ENCODE data around the gene BMP7. TPM values are rescaled to one million over a fixed set of nuclear protein-coding genes. Genes with fewer than 3 reads are reported as not detected.
A peak's percentile ranks its signal among the peaks of the same experiment; 100 is the strongest.
"Not testable (repeated sequence)": the region's sequence is repeated elsewhere in the genome, so short reads cannot be mapped to it uniquely, and the experiment has no call there.

Gene BMP7
- total RNA-seq, 4 donors from 2014 or later = 19.2 to 39.2 (median 28.2) TPM

DNA sequence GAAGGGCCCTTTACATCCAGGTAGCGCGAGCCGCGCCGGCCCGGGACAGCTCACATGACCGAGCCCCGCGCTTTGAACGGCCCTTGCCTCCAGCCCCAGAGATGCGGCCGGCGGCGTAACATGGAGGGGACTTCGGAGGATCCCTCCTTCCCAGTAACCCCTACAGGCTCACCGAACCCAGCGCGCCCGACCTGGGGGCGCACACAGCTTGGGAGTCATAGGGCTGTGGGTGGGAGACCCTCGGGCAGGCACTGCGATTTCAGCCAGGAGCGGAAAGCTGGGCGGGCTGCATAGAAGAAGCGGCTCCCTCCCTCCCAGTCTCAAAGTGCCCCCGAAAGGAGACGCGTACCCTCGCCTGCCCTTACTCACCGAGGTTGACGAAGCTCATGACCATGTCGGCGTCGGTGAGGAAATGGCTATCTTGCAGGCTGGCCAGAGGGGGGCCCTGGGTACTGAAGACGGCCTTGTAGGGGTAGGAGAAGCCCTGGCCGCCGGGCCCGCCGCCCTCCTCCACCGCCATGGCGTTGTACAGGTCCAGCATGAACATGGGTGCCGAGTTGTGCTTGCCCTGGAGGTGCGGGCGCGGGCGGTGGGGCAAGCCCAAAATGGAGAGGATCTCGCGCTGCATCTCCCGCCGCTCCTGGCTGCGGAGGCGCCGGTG lies 975 bp downstream of the BMP7 start:
- H3K27ac ChIP-seq = no peak overlapping the region
- DNase-seq (ENCODE audit: low spot score in 2 of 2) = peak in 1 of 2 donors; percentile 67
- under 1% methylated on average over 34 of the region's 53 CpGs for WGBS

DNA sequence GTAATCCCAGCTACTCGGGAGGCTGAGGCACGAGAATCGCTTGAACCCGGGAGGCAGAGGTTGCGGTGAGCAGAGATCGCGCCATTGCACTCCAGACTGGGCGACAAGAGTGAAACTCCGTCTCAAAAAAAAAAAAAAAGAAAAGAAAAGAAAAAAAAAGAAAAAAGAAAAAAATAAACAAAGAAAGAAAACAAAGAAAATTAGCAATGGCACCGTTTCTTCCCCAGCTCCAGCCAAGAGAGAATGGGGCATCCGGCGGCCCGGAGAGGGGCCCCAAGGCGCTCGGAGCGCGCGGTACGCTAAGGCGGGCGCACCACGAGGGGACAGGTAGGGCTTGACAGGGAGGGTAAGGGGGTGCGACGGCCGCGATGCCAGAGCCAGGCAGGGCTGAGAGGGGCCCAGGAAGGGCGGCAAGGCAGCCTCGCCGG lies 1.5 kb downstream of the BMP7 start:
- H3K27me3 ChIP-seq = peaks cover 66% of the 10 kb centered on the region
- peaks cover 63% of the 10 kb centered on the region for H3K4me1 ChIP-seq
- H3K9me3 ChIP-seq; DNase-seq (ENCODE audit: low spot score in 2 of 2); H3K36me3 ChIP-seq; H3K27ac ChIP-seq: not testable (repeated sequence)
- 8% methylated on average over 26 of the region's 29 CpGs for WGBS
- peak overlapping the region; percentile 66 for H3K4me3 ChIP-seq

More for the DNA sequence above, 975 bp downstream of the BMP7 start:
- Histone ChIP-seq H3K9me3 (no peaks in the 10 kb centered on the region), H3K27me3 (peaks cover 64% of the 10 kb centered on the region), H3K4me1 (peaks cover 58% of the 10 kb centered on the region), H3K36me3 (no peaks in the 10 kb centered on the region), H3K4me3 (peak overlapping the region; percentile 66)
- TF ChIP-seq EP300 (IDR thresholded peaks at IDR 0.05) (no peak), POLR2A (IDR thresholded peaks at IDR 0.05) (no peak), POLR2AphosphoS5 (IDR thresholded peaks at IDR 0.05) (no peak)
- TF ChIP-seq, protein P1, sequence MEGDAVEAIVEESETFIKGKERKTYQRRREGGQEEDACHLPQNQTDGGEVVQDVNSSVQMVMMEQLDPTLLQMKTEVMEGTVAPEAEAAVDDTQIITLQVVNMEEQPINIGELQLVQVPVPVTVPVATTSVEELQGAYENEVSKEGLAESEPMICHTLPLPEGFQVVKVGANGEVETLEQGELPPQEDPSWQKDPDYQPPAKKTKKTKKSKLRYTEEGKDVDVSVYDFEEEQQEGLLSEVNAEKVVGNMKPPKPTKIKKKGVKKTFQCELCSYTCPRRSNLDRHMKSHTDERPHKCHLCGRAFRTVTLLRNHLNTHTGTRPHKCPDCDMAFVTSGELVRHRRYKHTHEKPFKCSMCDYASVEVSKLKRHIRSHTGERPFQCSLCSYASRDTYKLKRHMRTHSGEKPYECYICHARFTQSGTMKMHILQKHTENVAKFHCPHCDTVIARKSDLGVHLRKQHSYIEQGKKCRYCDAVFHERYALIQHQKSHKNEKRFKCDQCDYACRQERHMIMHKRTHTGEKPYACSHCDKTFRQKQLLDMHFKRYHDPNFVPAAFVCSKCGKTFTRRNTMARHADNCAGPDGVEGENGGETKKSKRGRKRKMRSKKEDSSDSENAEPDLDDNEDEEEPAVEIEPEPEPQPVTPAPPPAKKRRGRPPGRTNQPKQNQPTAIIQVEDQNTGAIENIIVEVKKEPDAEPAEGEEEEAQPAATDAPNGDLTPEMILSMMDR (IDR thresholded peaks at IDR 0.05) = no peak

DNA sequence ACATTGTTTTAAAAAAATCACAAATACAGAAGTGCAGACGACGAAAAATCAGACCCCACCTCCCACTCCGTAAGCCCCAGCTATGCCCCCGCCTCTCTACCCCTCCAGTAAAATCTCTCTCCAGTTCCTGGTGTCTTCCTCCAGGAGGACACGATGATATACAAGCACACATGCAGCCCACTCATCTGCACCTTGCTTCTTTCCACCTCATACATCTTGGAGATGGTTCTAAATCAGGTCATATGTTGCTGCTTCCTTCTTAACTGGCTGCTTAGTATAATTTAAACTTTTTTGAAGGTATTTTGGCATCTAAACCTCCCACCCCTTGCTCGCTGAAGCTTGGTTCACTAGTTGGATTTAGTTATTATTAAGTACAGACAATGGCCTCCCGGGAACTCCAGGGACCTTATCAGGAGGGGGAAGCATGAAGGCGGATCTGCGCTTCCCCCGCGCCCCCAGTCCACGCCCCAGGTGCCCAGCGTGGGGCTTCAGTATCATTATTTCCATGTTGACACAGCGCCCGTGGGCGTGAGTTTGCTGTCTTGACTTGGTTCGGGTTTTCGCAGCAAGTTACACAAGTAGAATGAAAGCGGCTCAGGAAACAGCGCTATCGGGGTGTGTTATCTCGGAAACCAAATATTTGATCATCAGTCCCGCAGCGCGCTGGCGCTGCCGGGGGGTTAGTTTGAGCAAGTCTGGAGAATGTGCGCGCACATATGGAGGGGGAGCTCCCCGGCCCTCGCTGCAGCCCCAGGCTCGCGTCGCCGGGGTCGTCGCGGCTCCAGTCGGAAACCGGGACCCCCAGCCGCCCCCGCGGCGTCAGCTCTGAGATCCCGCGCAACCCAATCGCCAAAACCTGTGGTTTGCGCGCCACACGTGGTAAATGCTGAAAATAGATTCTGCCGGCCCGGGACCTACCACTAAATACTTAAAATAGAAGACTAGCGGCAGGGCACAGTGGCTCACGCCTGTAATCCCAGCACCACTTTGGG lies 2.3 kb downstream of the BMP7 start:
- Histone ChIP-seq H3K27me3 (peaks cover 68% of the 10 kb centered on the region), H3K4me1 (peaks cover 71% of the 10 kb centered on the region), H3K4me3 (peak overlapping the region; percentile 66), H3K9me3 (no peaks in the 10 kb centered on the region), H3K27ac (peak overlapping the region; percentile 19), H3K36me3 (no peaks in the 10 kb centered on the region)
- WGBS = 31% methylated on average over 18 of the region's 54 CpGs
- DNase-seq (ENCODE audit: low spot score in 2 of 2) = no peak
- TF ChIP-seq EP300 (IDR thresholded peaks at IDR 0.05) (no peak), POLR2A (IDR thresholded peaks at IDR 0.05) (no peak), POLR2AphosphoS5 (IDR thresholded peaks at IDR 0.05) (no peak)
- TF ChIP-seq, protein P1 (IDR thresholded peaks at IDR 0.05) = no peak

DNA sequence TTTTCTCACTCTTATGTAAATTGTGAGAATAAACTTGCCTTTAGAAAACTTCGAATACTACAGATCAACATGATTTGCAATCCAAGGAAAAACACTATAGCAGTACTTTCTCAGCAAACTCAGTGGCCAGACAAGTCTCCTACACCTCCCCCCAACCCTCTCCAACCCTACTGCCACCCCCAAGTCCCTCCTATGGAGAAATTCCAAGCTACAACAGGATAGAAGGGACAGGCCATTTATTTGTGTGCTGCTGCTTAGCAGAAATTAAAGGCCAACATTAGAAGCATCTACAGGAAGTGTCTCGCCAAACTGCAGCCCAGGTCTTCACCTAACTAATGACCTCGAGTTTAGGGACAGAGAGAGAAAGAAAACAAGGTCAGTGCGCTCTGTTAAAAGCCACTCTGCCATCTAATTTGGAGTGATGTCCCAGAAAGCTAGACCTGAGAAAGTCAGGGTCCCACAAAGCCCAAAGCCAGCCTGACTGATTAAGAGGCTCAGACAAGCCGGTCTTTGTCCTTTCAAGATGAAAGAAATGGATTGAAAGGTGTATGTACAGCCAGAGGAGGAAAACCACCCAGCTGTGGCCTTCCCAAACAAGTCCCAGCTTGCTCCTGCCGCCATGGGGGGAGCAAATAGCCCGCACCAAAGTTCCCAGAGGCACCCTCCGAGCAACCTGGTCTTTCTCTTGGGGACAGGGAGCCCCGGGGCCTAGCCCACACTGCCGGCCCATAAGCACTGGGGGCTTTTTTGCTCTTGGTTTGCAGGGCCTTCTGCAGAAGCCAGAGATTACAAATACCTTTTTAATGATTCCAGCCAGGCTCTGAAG lies 3.4 kb downstream of the BMP7 start:
- H3K4me3 ChIP-seq = no peak overlapping the region

DNA sequence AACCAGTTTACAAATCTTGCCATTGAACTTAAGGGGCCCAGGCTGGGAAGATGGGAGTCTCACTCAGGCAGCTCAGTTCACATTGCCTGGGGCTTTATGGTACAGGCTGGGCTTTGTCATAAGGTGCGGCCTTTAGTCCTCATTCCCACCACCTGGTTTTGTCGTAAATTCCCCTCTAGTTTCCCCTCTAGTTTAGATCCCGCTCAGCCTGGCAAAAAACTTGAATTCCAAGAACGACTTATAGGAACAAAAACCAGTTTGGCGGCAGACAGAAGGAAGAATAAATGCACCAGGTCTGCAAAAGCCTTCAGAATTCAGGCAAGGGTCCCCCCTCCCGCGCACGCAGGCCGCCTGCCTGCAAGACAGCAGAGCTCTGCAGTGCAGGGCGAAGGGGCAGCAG lies 4.1 kb downstream of the BMP7 start:
- Histone ChIP-seq H3K4me3 (no peak overlapping the region), H3K27me3 (peaks cover 68% of the 10 kb centered on the region), H3K9me3 (no peaks in the 10 kb centered on the region), H3K36me3 (no peaks in the 10 kb centered on the region), H3K27ac (no peak overlapping the region), H3K4me1 (peaks cover 84% of the 10 kb centered on the region)
- TF ChIP-seq POLR2AphosphoS5 (IDR thresholded peaks at IDR 0.05) (no peak), EP300 (IDR thresholded peaks at IDR 0.05) (no peak), POLR2A (IDR thresholded peaks at IDR 0.05) (no peak)
- TF ChIP-seq, protein P1 (IDR thresholded peaks at IDR 0.05) = no peak
- WGBS = 67% methylated on average over 10 of the region's 10 CpGs
- no peak for DNase-seq (ENCODE audit: low spot score in 2 of 2)

More for the DNA sequence above, 3.4 kb downstream of the BMP7 start:
- Histone ChIP-seq H3K36me3 (no peaks in the 10 kb centered on the region), H3K9me3 (no peaks in the 10 kb centered on the region), H3K27me3 (peaks cover 74% of the 10 kb centered on the region), H3K27ac (no peak overlapping the region), H3K4me1 (peaks cover 82% of the 10 kb centered on the region)
- DNase-seq (ENCODE audit: low spot score in 2 of 2) = no peak
- WGBS = 57% methylated on average over 10 of the region's 10 CpGs
- TF ChIP-seq EP300 (IDR thresholded peaks at IDR 0.05) (no peak), POLR2A (IDR thresholded peaks at IDR 0.05) (no peak), POLR2AphosphoS5 (IDR thresholded peaks at IDR 0.05) (no peak)
- TF ChIP-seq, protein P1 (IDR thresholded peaks at IDR 0.05) = no peak
